Left ventricle myocardium inferior (tissue), 1 donor: ENCODE data around the gene TUBB2B. TPM values are rescaled to one million over a fixed set of nuclear protein-coding genes. Genes with fewer than 3 reads are reported as not detected.
"Not testable (repeated sequence)": the region's sequence is repeated elsewhere in the genome, so short reads cannot be mapped to it uniquely, and the experiment has no call there.

Experiments used
- DNase-seq: peaks from one replicate; pipeline ENCODE4 v3.0.0-alpha.2; 2020
- H3K27ac ChIP-seq: fragments of 200-600 bp; replicated peaks from 2 replicates; pipeline ENCODE4 v1.8.0; 2021
- H3K27me3 ChIP-seq: fragments of 200-600 bp; 2 replicates; pipeline ENCODE4 v1.8.0; 2021; ENCODE audit warnings: low read depth
- H3K36me3 ChIP-seq: fragments of 200-600 bp; 2 replicates; pipeline ENCODE4 v1.8.0; 2021
- H3K4me1 ChIP-seq: fragments of 200-600 bp; 2 replicates; pipeline ENCODE4 v1.8.0; 2021
- H3K4me3 ChIP-seq: fragments of 200-600 bp; 2 replicates; pipeline ENCODE4 v1.8.0; 2021; ENCODE audit warnings: mild to moderate bottlenecking, moderate library complexity
- H3K9me3 ChIP-seq: fragments of 200-600 bp; replicated peaks from 2 replicates; pipeline ENCODE4 v1.8.0; 2021
- CTCF ChIP-seq: fragments of 200-600 bp; IDR thresholded peaks from 2 replicates; pipeline ENCODE4 v1.8.0; 2021; ENCODE audit warnings: antibody characterized with exemption, mild to moderate bottlenecking, borderline replicate concordance
- intact Hi-C: fragments of 100-400 bp; cut with micrococcal nuclease; formaldehyde crosslinking; loops from one replicate; pipeline ENCODE4 v1.11.0; 2022
- total RNA-seq: library from RNA; stranded (reverse); fragmentation: NEBNext Ultra II Directional; extraction: Animal tissue kit (Norgen Biotek cat#: 25700); gene quantifications from one replicate; pipeline ENCODE4 v1.2.1, GENCODE V29; 2021
- donor health status: DM: no; HTN: yes; CAD: no; lungs with severe emphysema.

TUBB2B gene
- total RNA-seq, 1 donor from 2014 or later: 1.4 TPM

- no peak for TF ChIP-seq CTCF
- no peak for DNase-seq
- peaks cover 34% of the 10 kb centered on the region for H3K27me3 ChIP-seq
- intact Hi-C loops: no loop called here
- no peak overlapping the region for H3K27ac ChIP-seq
- no peak overlapping the region for H3K4me3 ChIP-seq
- H3K4me1 ChIP-seq: peaks cover 35% of the 10 kb centered on the region
- H3K36me3 ChIP-seq: no peaks in the 10 kb centered on the region
- no peaks in the 10 kb centered on the region for H3K9me3 ChIP-seq
These were observed 22.8 kb upstream of the TUBB2B start for GRCh38 chr6:3250231-3250675.

GRCh38 chr6:3249821-3250220 lies 22.4 kb upstream of the TUBB2B start:
- H3K27ac ChIP-seq: no peak overlapping the region
- DNase-seq: no peak

GRCh38 chr6:3247255-3248146 lies 20.0 kb upstream of the TUBB2B start:
- TF ChIP-seq CTCF: no peak
- H3K27ac ChIP-seq: no peak overlapping the region

More at GRCh38 chr6:3249821-3250220, 22.4 kb upstream of the TUBB2B start:
- no peak overlapping the region for H3K4me3 ChIP-seq
- peaks cover 34% of the 10 kb centered on the region for H3K27me3 ChIP-seq
- no peaks in the 10 kb centered on the region for H3K9me3 ChIP-seq
- intact Hi-C loops: no loop called here
- no peaks in the 10 kb centered on the region for H3K36me3 ChIP-seq
- peaks cover 35% of the 10 kb centered on the region for H3K4me1 ChIP-seq
- no peak for TF ChIP-seq CTCF

GRCh38 chr6:3245216-3245615 lies 17.8 kb upstream of the TUBB2B start:
- intact Hi-C loops: no loop called here
- DNase-seq: no peak
- H3K27me3 ChIP-seq: peaks cover 57% of the 10 kb centered on the region
- no peaks in the 10 kb centered on the region for H3K36me3 ChIP-seq
- TF ChIP-seq CTCF: no peak
- no peak overlapping the region for H3K27ac ChIP-seq
- H3K9me3 ChIP-seq: no peaks in the 10 kb centered on the region
- no peak overlapping the region for H3K4me3 ChIP-seq
- peaks cover 15% of the 10 kb centered on the region for H3K4me1 ChIP-seq

More at GRCh38 chr6:3247255-3248146, 20.0 kb upstream of the TUBB2B start:
- Histone ChIP-seq H3K9me3 (no peaks in the 10 kb centered on the region), H3K4me1 (peaks cover 35% of the 10 kb centered on the region), H3K27me3 (peaks cover 57% of the 10 kb centered on the region), H3K4me3 (peak overlapping the region; percentile 45), H3K36me3 (no peaks in the 10 kb centered on the region)
- intact Hi-C loops: no loop called here
- DNase-seq: no peak

GRCh38 chr6:3244832-3245161 lies 17.3 kb upstream of the TUBB2B start:
- DNase-seq, intact Hi-C loops, H3K27ac ChIP-seq, H3K9me3 ChIP-seq, H3K36me3 ChIP-seq, H3K4me3 ChIP-seq: not testable (repeated sequence)
- peaks cover 11% of the 10 kb centered on the region for H3K4me1 ChIP-seq
- H3K27me3 ChIP-seq: peaks cover 55% of the 10 kb centered on the region
